Measurements from ENCODE around the gene C3AR1.

DNA sequence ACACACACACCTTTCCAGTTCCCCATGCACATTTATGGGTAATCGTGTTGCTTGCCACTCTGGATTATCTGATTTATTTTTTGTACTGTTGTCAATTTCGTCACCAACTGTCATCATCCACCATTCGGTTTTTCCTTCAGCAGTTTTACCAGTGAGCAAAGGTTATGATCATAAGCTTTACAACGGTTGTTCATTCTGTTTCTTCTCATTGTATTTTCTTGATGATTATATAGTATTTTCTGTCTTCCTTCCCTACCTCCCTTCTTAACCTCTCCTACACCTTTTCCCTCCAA lies 16.6 kb upstream of the C3AR1 start:
- TF ChIP-seq, protein P1, sequence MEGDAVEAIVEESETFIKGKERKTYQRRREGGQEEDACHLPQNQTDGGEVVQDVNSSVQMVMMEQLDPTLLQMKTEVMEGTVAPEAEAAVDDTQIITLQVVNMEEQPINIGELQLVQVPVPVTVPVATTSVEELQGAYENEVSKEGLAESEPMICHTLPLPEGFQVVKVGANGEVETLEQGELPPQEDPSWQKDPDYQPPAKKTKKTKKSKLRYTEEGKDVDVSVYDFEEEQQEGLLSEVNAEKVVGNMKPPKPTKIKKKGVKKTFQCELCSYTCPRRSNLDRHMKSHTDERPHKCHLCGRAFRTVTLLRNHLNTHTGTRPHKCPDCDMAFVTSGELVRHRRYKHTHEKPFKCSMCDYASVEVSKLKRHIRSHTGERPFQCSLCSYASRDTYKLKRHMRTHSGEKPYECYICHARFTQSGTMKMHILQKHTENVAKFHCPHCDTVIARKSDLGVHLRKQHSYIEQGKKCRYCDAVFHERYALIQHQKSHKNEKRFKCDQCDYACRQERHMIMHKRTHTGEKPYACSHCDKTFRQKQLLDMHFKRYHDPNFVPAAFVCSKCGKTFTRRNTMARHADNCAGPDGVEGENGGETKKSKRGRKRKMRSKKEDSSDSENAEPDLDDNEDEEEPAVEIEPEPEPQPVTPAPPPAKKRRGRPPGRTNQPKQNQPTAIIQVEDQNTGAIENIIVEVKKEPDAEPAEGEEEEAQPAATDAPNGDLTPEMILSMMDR (IDR thresholded peaks at IDR 0.05): no peak
- TF ChIP-seq POLR2A (IDR thresholded peaks at IDR 0.05): no peak

Measured in body of pancreas (tissue), 4 donors.